Measurements from ENCODE around the gene MLLT3. TPM values are rescaled to one million over a fixed set of nuclear protein-coding genes. Genes with fewer than 3 reads are reported as not detected.

The MLLT3 gene
- total and polyA plus RNA-seq, 2 of the 8 experiments (the other 6 are each of a cell fraction or from before 2014, with no cell fraction given), result 5.9 to 9.6 TPM

- Histone ChIP-seq H2AFZ (ENCODE audit: low read length) (no peak overlapping the region), H3K14ac (ENCODE audit: insufficient read length) (no peak overlapping the region), H3K4me2 (ENCODE audit: insufficient read depth in 1 of 2, low read depth in 2 of 2, low read length in 2 of 2) (no peak overlapping the region), H3K23ac (ENCODE audit: insufficient read length) (no peak overlapping the region), H3K27ac (ENCODE audit: low read depth, low read length) (no peak overlapping the region), H4K20me1 (replicated peaks in 1 of 2; ENCODE audit: control insufficient read depth in 1 of 2, insufficient read depth in 2 of 2, low read length in 2 of 2) (no peaks in the 10 kb centered on the region), H3K18ac (ENCODE audit: extremely low read depth, low read length) (no peak overlapping the region), H3K9ac (replicated peaks in 1 of 4; ENCODE audit: extremely low read depth in 1 of 4, low read depth in 3 of 4, low read length in 3 of 4) (no peak overlapping the region), H2AK5ac (ENCODE audit: low read depth, low read length) (no peak overlapping the region), H3K79me2 (ENCODE audit: control insufficient read depth in 1 of 2, insufficient read depth in 2 of 2, low read length in 2 of 2) (no peaks in the 10 kb centered on the region), H2BK20ac (ENCODE audit: low read length) (no peak overlapping the region), H4K8ac (ENCODE audit: extremely low read depth, insufficient read depth, low read length) (no peak overlapping the region), H4K5ac (ENCODE audit: insufficient read length, low read depth, low read length) (no peak overlapping the region), H2BK120ac (replicated peaks; ENCODE audit: low read depth, low read length) (no peak overlapping the region), H2BK5ac (ENCODE audit: low read depth, low read length) (no peak overlapping the region), H3K79me1 (ENCODE audit: low read depth, low read length) (no peaks in the 10 kb centered on the region), H3K4me1 (replicated peaks in 1 of 4; ENCODE audit: control insufficient read depth in 3 of 4, insufficient read depth in 4 of 4, low read length in 3 of 4) (no peaks in the 10 kb centered on the region; a peak in 1 of 7 replicates), H2BK15ac (ENCODE audit: low read length) (no peak overlapping the region), H3K9me3 (ENCODE audit: insufficient read depth in 2 of 2, low read depth in 1 of 2, low read length in 1 of 2) (no peaks in the 10 kb centered on the region), H3K4me3 (ENCODE audit: extremely low read depth in 1 of 4, insufficient read depth in 2 of 4, low read depth in 3 of 4, low read length in 4 of 4) (no peak overlapping the region), H3K4ac (replicated peaks; ENCODE audit: insufficient read length, low read depth, low read length) (no peak overlapping the region), H3K27me3 (replicated peaks in 1 of 4; ENCODE audit: control insufficient read depth in 3 of 4, extremely low read depth in 1 of 4, insufficient read depth in 3 of 4, low read length in 3 of 4) (no peaks in the 10 kb centered on the region), H2BK12ac (ENCODE audit: low read depth, low read length) (no peak overlapping the region), H4K91ac (replicated peaks; ENCODE audit: insufficient read length, low read length) (no peak overlapping the region), H3K23me2 (ENCODE audit: low read depth, low read length) (no peaks in the 10 kb centered on the region), H3K56ac (replicated peaks; ENCODE audit: insufficient read length, low read depth, low read length) (no peak overlapping the region), H3K36me3 (ENCODE audit: control insufficient read depth in 2 of 4, insufficient read depth in 4 of 4, low read length in 3 of 4) (no peaks in the 10 kb centered on the region)
- no peak for DNase-seq (ENCODE audit: low read depth in 1 of 2, low spot score in 2 of 2)
- ChIA-PET CTCF (ENCODE audit: partially characterized antibody) (interaction anchor here (0.8 kb wide), 1 partner anchor 23 kb away, joined by 4 read pairs; no protein-coding TSS in a partner anchor), POLR2A (ENCODE audit: partially characterized antibody) (no interaction called here)
- WGBS, 2 experiments (ENCODE audit: extremely low coverage in 1 of 2, insufficient coverage in 1 of 2, insufficient read length in 1 of 2, insufficient replicate concordance in 2 of 2, low coverage in 1 of 2, low lambda C conversion rate in 2 of 2, missing lambda C conversion rate in 1 of 2), result 81% methylated on average over 3 of the region's 3 CpGs; no CpG with 5 or more reads in 1 of the 2 experiments
- no peak for FAIRE-seq
- no peak for TF ChIP-seq HDAC6 (IDR thresholded peaks at IDR 0.05; ENCODE audit: low read depth, low read length)
- TF ChIP-seq SAP30 (IDR thresholded peaks at IDR 0.05; ENCODE audit: insufficient read depth, insufficient replicate concordance, low read length), result no peak
- TF ChIP-seq RFX5 (IDR thresholded peaks at IDR 0.05; ENCODE audit: borderline replicate concordance, low read depth, low read length), result no peak
- TF ChIP-seq RAD21 (IDR thresholded peaks at IDR 0.05 in 1 of 2, conservative IDR thresholded peaks at IDR 0.05 in 1 of 2; ENCODE audit: low read depth in 2 of 2, low read length in 2 of 2), result no peak
- TF ChIP-seq HDAC2 (IDR thresholded peaks at IDR 0.05; ENCODE audit: borderline replicate concordance in 1 of 2, low read depth in 2 of 2, low read length in 2 of 2), result no peak
- TF ChIP-seq SIRT6 (IDR thresholded peaks at IDR 0.05; ENCODE audit: low read length), result no peak
- TF ChIP-seq TCF12 (IDR thresholded peaks at IDR 0.05; ENCODE audit: low read depth, low read length), result no peak
- no peak for TF ChIP-seq CREB1 (IDR thresholded peaks at IDR 0.05)
- no peak for TF ChIP-seq RNF2 (IDR thresholded peaks at IDR 0.05; ENCODE audit: borderline replicate concordance, low read depth, low read length, missing control alignments, poor library complexity, severe bottlenecking)
- TF ChIP-seq CHD2 (IDR thresholded peaks at IDR 0.05; ENCODE audit: low read length), result no peak
These were observed 243.4 kb downstream of the MLLT3 start for GRCh38 chr9:20378851-20379250.

Data from H1 (cell line).